HL-60 (cell line): ENCODE measurements around the gene SPTBN1.

Source experiments
- GABPA ChIP-seq: IDR thresholded peaks from 2 replicates; pipeline ENCODE4 v1.6.1; 2012; ENCODE audit warnings: low read depth
- POLR2AphosphoS5 ChIP-seq: IDR thresholded peaks from 2 replicates; pipeline ENCODE4 v1.6.1; 2012; ENCODE audit warnings: low read depth
- SPI1 ChIP-seq: IDR thresholded peaks from 2 replicates; pipeline ENCODE4 v1.6.1; 2012; ENCODE audit warnings: low read depth, mild to moderate bottlenecking, borderline replicate concordance
- TF ChIP-seq, protein P1 (sequence below): IDR thresholded peaks from one replicate; pipeline ENCODE4 v1.5.1; 2011; ENCODE audit warnings: low read length, control low read depth, inconsistent platforms; ENCODE audit not compliant: insufficient read depth
- TF ChIP-seq, protein P2 (sequence below): IDR thresholded peaks from 2 replicates; pipeline ENCODE4 v1.6.1; 2012; ENCODE audit warnings: low read depth; ENCODE audit not compliant: insufficient replicate concordance

DNA sequence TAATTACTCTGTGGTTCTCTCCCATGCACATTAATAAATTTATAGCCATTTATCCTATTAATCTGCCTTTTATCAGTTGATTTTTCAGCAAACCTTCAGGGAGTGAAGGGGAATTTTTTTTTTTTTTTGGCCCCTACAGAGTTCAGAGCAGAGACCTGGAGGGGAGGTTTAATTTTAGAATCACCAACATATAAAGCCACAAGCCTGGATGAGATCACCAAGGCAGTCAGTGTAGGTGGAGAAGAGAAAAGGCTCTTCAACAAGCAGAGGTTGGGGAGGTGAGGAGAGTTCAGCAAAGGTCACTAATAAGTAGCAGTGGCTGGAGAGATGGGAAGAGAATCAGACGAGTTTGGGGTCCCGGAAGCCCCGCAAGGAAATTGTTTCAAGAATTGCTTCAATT, 48.4 kb upstream of the SPTBN1 start:
- TF ChIP-seq, protein P1, sequence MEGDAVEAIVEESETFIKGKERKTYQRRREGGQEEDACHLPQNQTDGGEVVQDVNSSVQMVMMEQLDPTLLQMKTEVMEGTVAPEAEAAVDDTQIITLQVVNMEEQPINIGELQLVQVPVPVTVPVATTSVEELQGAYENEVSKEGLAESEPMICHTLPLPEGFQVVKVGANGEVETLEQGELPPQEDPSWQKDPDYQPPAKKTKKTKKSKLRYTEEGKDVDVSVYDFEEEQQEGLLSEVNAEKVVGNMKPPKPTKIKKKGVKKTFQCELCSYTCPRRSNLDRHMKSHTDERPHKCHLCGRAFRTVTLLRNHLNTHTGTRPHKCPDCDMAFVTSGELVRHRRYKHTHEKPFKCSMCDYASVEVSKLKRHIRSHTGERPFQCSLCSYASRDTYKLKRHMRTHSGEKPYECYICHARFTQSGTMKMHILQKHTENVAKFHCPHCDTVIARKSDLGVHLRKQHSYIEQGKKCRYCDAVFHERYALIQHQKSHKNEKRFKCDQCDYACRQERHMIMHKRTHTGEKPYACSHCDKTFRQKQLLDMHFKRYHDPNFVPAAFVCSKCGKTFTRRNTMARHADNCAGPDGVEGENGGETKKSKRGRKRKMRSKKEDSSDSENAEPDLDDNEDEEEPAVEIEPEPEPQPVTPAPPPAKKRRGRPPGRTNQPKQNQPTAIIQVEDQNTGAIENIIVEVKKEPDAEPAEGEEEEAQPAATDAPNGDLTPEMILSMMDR = no peak
- TF ChIP-seq, protein P2, sequence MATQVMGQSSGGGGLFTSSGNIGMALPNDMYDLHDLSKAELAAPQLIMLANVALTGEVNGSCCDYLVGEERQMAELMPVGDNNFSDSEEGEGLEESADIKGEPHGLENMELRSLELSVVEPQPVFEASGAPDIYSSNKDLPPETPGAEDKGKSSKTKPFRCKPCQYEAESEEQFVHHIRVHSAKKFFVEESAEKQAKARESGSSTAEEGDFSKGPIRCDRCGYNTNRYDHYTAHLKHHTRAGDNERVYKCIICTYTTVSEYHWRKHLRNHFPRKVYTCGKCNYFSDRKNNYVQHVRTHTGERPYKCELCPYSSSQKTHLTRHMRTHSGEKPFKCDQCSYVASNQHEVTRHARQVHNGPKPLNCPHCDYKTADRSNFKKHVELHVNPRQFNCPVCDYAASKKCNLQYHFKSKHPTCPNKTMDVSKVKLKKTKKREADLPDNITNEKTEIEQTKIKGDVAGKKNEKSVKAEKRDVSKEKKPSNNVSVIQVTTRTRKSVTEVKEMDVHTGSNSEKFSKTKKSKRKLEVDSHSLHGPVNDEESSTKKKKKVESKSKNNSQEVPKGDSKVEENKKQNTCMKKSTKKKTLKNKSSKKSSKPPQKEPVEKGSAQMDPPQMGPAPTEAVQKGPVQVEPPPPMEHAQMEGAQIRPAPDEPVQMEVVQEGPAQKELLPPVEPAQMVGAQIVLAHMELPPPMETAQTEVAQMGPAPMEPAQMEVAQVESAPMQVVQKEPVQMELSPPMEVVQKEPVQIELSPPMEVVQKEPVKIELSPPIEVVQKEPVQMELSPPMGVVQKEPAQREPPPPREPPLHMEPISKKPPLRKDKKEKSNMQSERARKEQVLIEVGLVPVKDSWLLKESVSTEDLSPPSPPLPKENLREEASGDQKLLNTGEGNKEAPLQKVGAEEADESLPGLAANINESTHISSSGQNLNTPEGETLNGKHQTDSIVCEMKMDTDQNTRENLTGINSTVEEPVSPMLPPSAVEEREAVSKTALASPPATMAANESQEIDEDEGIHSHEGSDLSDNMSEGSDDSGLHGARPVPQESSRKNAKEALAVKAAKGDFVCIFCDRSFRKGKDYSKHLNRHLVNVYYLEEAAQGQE = no peak
- TF ChIP-seq POLR2AphosphoS5 = no peak
- no peak for TF ChIP-seq GABPA
- TF ChIP-seq SPI1 = no peak
